Astrocyte (in vitro differentiated cells and primary cell): ENCODE data around the gene ANKRD33B. TPM values are rescaled to one million over a fixed set of nuclear protein-coding genes. Genes with fewer than 3 reads are reported as not detected.
A peak's percentile ranks its signal among the peaks of the same experiment; 100 is the strongest.

Experiments
- DNase-seq: peaks from one replicate; pipeline ENCODE4 v3.0.0-alpha.2; 2010; ENCODE audit warnings: low read depth
- FAIRE-seq: peaks from 2 replicates; lab custom pipeline; 2011; peaks lifted over from hg19 to GRCh38; lab: Jason Lieb, UNC
- H2AFZ ChIP-seq: 2 replicates; pipeline ENCODE4 v1.6.0; 2012; ENCODE audit warnings: low read depth, low read length, inconsistent platforms
- H3K27ac ChIP-seq: 2 replicates; pipeline ENCODE4 v1.5.1; 2011; ENCODE audit warnings: low read depth, low read length, inconsistent platforms
- H3K27me3 ChIP-seq: 2 replicates; pipeline ENCODE4 v1.6.0; 2011; ENCODE audit warnings: low read length, inconsistent platforms; ENCODE audit not compliant: insufficient read depth
- H3K36me3 ChIP-seq: 2 replicates; pipeline ENCODE4 v1.5.1; 2011; ENCODE audit warnings: low read length, inconsistent platforms; ENCODE audit not compliant: insufficient read depth
- H3K4me1 ChIP-seq: 2 replicates; pipeline ENCODE4 v1.5.1; 2011; ENCODE audit warnings: low read length, inconsistent platforms; ENCODE audit not compliant: insufficient read depth
- H3K4me2 ChIP-seq: 2 replicates; pipeline ENCODE4 v1.6.0; 2012; ENCODE audit warnings: low read length, inconsistent platforms
- H3K4me3 ChIP-seq: 2 replicates; pipeline ENCODE4 v1.5.1; 2011; ENCODE audit warnings: low read depth, mild to moderate bottlenecking, low read length, inconsistent platforms; ENCODE audit not compliant: insufficient read depth
- H3K79me2 ChIP-seq: 2 replicates; pipeline ENCODE4 v1.6.0; 2012; ENCODE audit warnings: mild to moderate bottlenecking, low read length, inconsistent platforms; ENCODE audit not compliant: insufficient read depth
- H3K9ac ChIP-seq: 2 replicates; pipeline ENCODE4 v1.6.0; 2012; ENCODE audit warnings: mild to moderate bottlenecking, low read length, inconsistent platforms
- H3K9me3 ChIP-seq: 2 replicates; pipeline ENCODE4 v1.5.1; 2012; ENCODE audit warnings: low read depth, mild to moderate bottlenecking, low read length, inconsistent platforms; ENCODE audit not compliant: insufficient read depth
- H4K20me1 ChIP-seq: 2 replicates; pipeline ENCODE4 v1.6.0; 2012; ENCODE audit warnings: low read length, inconsistent platforms; ENCODE audit not compliant: insufficient read depth
- H3K27ac Mint-ChIP-seq: one replicate; pipeline ENCODE4 v1.8.0; 2021; ENCODE audit warnings: mild to moderate bottlenecking, mixed read lengths; ENCODE audit not compliant: unreplicated experiment
- H3K27me3 Mint-ChIP-seq: one replicate; pipeline ENCODE4 v1.8.0; 2021; ENCODE audit warnings: low read depth, mixed read lengths; ENCODE audit not compliant: unreplicated experiment
- H3K36me3 Mint-ChIP-seq: one replicate; pipeline ENCODE4 v1.8.0; 2021; ENCODE audit warnings: low read depth, mixed read lengths; ENCODE audit not compliant: unreplicated experiment
- H3K4me1 Mint-ChIP-seq: one replicate; pipeline ENCODE4 v1.8.0; 2021; ENCODE audit warnings: low read depth, mixed read lengths; ENCODE audit not compliant: unreplicated experiment
- H3K4me3 Mint-ChIP-seq: one replicate; pipeline ENCODE4 v1.8.0; 2021; ENCODE audit warnings: mild to moderate bottlenecking, moderate library complexity, mixed read lengths; ENCODE audit not compliant: unreplicated experiment
- H3K9me3 Mint-ChIP-seq: one replicate; pipeline ENCODE4 v1.8.0; 2021; ENCODE audit warnings: mild to moderate bottlenecking, mixed read lengths; ENCODE audit not compliant: unreplicated experiment
- CTCF ChIP-seq: IDR thresholded peaks from 2 replicates; pipeline ENCODE4 v1.5.1; 2011; ENCODE audit warnings: low read depth, mild to moderate bottlenecking, inconsistent platforms, low read length, moderate library complexity; ENCODE audit not compliant: insufficient read depth
- EZH2 ChIP-seq: IDR thresholded peaks from 2 replicates; pipeline ENCODE4 v1.6.1; 2012; ENCODE audit warnings: mild to moderate bottlenecking, low read length, inconsistent platforms; ENCODE audit not compliant: insufficient read depth
- total RNA-seq: library from RNA; stranded (reverse); gene quantifications from 2 replicates; pipeline ENCODE4 v1.2.1, GENCODE V29; 2021

Gene ANKRD33B
- total RNA-seq, 1 donor from 2014 or later: 22.7 TPM

GRCh38 chr5:10583663-10584572 lies 20.0 kb downstream of the ANKRD33B start:
- no peaks in the 10 kb centered on the region for H3K36me3 ChIP-seq
- DNase-seq (no peak), FAIRE-seq (no peak)
- H3K27me3 ChIP-seq: no peaks in the 10 kb centered on the region
- Mint-ChIP-seq H3K36me3 (peaks cover 11% of the 10 kb centered on the region), H3K9me3 (peaks cover 2% of the 10 kb centered on the region), H3K27me3 (no peaks in the 10 kb centered on the region), H3K27ac (no peak overlapping the region), H3K4me1 (peaks cover 42% of the 10 kb centered on the region), H3K4me3 (no peak overlapping the region)
- no peak overlapping the region for H3K9ac ChIP-seq
- H3K4me3 ChIP-seq: no peak overlapping the region
- H3K9me3 ChIP-seq: no peaks in the 10 kb centered on the region
- no peak overlapping the region for H3K4me2 ChIP-seq
- TF ChIP-seq EZH2: no peak
- peaks cover 5% of the 10 kb centered on the region for H3K79me2 ChIP-seq
- H2AFZ ChIP-seq: no peak overlapping the region
- H3K27ac ChIP-seq: no peak overlapping the region
- H3K4me1 ChIP-seq: no peaks in the 10 kb centered on the region
- peaks cover 18% of the 10 kb centered on the region for H4K20me1 ChIP-seq

- H3K4me3 ChIP-seq: no peak overlapping the region
- H3K4me1 ChIP-seq: no peaks in the 10 kb centered on the region
- H3K36me3 ChIP-seq: no peaks in the 10 kb centered on the region
- no peak overlapping the region for H2AFZ ChIP-seq
- no peak for DNase-seq
- H3K9me3 ChIP-seq: no peaks in the 10 kb centered on the region
- Mint-ChIP-seq H3K4me3 (no peak overlapping the region), H3K9me3 (peaks cover 2% of the 10 kb centered on the region), H3K36me3 (peaks cover 15% of the 10 kb centered on the region), H3K4me1 (peaks cover 39% of the 10 kb centered on the region), H3K27me3 (no peaks in the 10 kb centered on the region), H3K27ac (peak overlapping the region; percentile 68)
- no peaks in the 10 kb centered on the region for H3K27me3 ChIP-seq
- H3K4me2 ChIP-seq: no peak overlapping the region
- H4K20me1 ChIP-seq: peaks cover 15% of the 10 kb centered on the region
- FAIRE-seq: no peak
- no peak overlapping the region for H3K27ac ChIP-seq
- peaks cover 5% of the 10 kb centered on the region for H3K79me2 ChIP-seq
- no peak overlapping the region for H3K9ac ChIP-seq
- TF ChIP-seq EZH2: no peak
- no peak for TF ChIP-seq CTCF
Measured at GRCh38 chr5:10584714-10585517, 21.0 kb downstream of the ANKRD33B start.

- Histone ChIP-seq H3K4me1 (no peaks in the 10 kb centered on the region), H3K27me3 (no peaks in the 10 kb centered on the region), H3K4me2 (no peak overlapping the region), H4K20me1 (peaks cover 13% of the 10 kb centered on the region), H2AFZ (no peak overlapping the region), H3K4me3 (no peak overlapping the region), H3K36me3 (no peaks in the 10 kb centered on the region), H3K27ac (no peak overlapping the region), H3K79me2 (peaks cover 2% of the 10 kb centered on the region), H3K9ac (no peak overlapping the region), H3K9me3 (no peaks in the 10 kb centered on the region)
- H3K9me3 Mint-ChIP-seq: peaks cover 2% of the 10 kb centered on the region
- DNase-seq (no peak), FAIRE-seq (no peak)
- H3K4me1 Mint-ChIP-seq: peaks cover 39% of the 10 kb centered on the region
- peaks cover 16% of the 10 kb centered on the region for H3K36me3 Mint-ChIP-seq
- no peak for TF ChIP-seq CTCF
- TF ChIP-seq EZH2: no peak
- H3K4me3 Mint-ChIP-seq: no peak overlapping the region
- H3K27ac Mint-ChIP-seq: no peak overlapping the region
- no peaks in the 10 kb centered on the region for H3K27me3 Mint-ChIP-seq
Measured at GRCh38 chr5:10585518-10585915, 21.6 kb downstream of the ANKRD33B start.
